GM12878 (cell line): ENCODE results near the gene QPRT. TPM values are rescaled to one million over a fixed set of nuclear protein-coding genes. Genes with fewer than 3 reads are reported as not detected.

Experiments used
- ASH2L ChIP-seq: fragments of 300-600, 200-600 bp; sonication (generic); IDR thresholded peaks from 2 replicates; pipeline ENCODE4 v1.6.1; 2017; ENCODE audit warnings: low read depth, mild to moderate bottlenecking, borderline replicate concordance
- BACH1 ChIP-seq: fragments of 450-650 bp; IDR thresholded peaks from 2 replicates; pipeline ENCODE4 v1.6.1; 2017; ENCODE audit warnings: mild to moderate bottlenecking, borderline replicate concordance
- CREB1 ChIP-seq: IDR thresholded peaks from 2 replicates; pipeline ENCODE4 v1.6.1; 2012; ENCODE audit warnings: low read depth, mild to moderate bottlenecking, inconsistent platforms
- FOS ChIP-seq: IDR thresholded peaks from 3 replicates; pipeline ENCODE4 v1.6.1; 2011; ENCODE audit warnings: borderline replicate concordance; ENCODE audit not compliant: insufficient read length; ENCODE audit errors: extremely low read depth
- IRF4 ChIP-seq: IDR thresholded peaks from 2 replicates; pipeline ENCODE4 v1.6.1; 2011; ENCODE audit warnings: low read depth, low read length
- KAT2A ChIP-seq: conservative IDR thresholded peaks from 2 replicates; pipeline ENCODE4 v1.6.1; 2011; ENCODE audit warnings: low read depth, low read length; ENCODE audit not compliant: control insufficient read depth
- NR2C1 ChIP-seq: fragments of 450-650 bp; IDR thresholded peaks from 2 replicates; pipeline ENCODE4 v1.6.1; 2017; ENCODE audit warnings: antibody characterized with exemption, mild to moderate bottlenecking, moderate library complexity
- PAX8 ChIP-seq: fragments of 450-650 bp; IDR thresholded peaks from 2 replicates; pipeline ENCODE4 v1.6.1; 2017; ENCODE audit warnings: mild to moderate bottlenecking, moderate library complexity
- RUNX3 ChIP-seq: IDR thresholded peaks from 2 replicates; pipeline ENCODE4 v1.6.1; 2012; ENCODE audit warnings: low read length, inconsistent platforms
- TCF12 ChIP-seq: IDR thresholded peaks from 2 replicates; pipeline ENCODE4 v1.6.1; 2011; ENCODE audit warnings: low read depth, mild to moderate bottlenecking, low read length
- YY1 ChIP-seq: IDR thresholded peaks from 2 replicates; pipeline ENCODE4 v1.6.1; 2011; ENCODE audit warnings: low read depth, mild to moderate bottlenecking, low read length
- polyA plus RNA-seq, 11 experiments: library from polyadenylated mRNA; depleted of rRNA in 4 of 11; unstranded in 6 of 11; stranded (reverse) in 5 of 11; fragments of >200 nt; fragmentation: Nextera tagmentation in 4 of 11; fragmentation: Illumina TruSeq in 1 of 11; extraction: Ambion mirVana in 4 of 11; extraction: Trizol in 1 of 11; gene quantifications; 1 replicate in 1 of 11; 2 replicates in 10 of 11; pipeline versions ENCODE4 v1.2.1 to v1.2.3, GENCODE V29; 2011 to 2016; ENCODE audit warnings: inconsistent platforms in 2 of 11, missing spikeins in 2 of 11, low read depth in 1 of 11
- total RNA-seq, 4 experiments: library from RNA; depleted of rRNA in 3 of 4; stranded (reverse); fragments of >200 nt in 3 of 4; fragmentation: Illumina TruSeq in 1 of 4; extraction: Trizol in 1 of 4; gene quantifications; 2 replicates each; pipeline versions ENCODE4 v1.2.1 to v1.2.3, GENCODE V29; 2013 to 2021
- TF ChIP-seq, protein P1 (sequence below): fragments of 450-650 bp; IDR thresholded peaks from 2 replicates; pipeline ENCODE4 v1.6.1; 2017; ENCODE audit warnings: mild to moderate bottlenecking
- TF ChIP-seq, protein P2 (sequence below): fragments of 450-650 bp; formaldehyde crosslinking; IDR thresholded peaks from 2 replicates; pipeline ENCODE4 v1.4.0; 2020; ENCODE audit warnings: mild to moderate bottlenecking, moderate library complexity
- TF ChIP-seq, protein P3 (sequence below): IDR thresholded peaks from 2 replicates; pipeline ENCODE4 v1.6.1; 2011; ENCODE audit warnings: borderline replicate concordance, low read depth, mild to moderate bottlenecking, moderate library complexity, low read length; ENCODE audit not compliant: insufficient read depth, poor library complexity, severe bottlenecking

The QPRT gene
- total and polyA plus RNA-seq, 10 of the 15 experiments (the other 5 are each of a cell fraction or from before 2014, with no cell fraction given) = 2.7 to 43.0 (median 31.3) TPM

DNA sequence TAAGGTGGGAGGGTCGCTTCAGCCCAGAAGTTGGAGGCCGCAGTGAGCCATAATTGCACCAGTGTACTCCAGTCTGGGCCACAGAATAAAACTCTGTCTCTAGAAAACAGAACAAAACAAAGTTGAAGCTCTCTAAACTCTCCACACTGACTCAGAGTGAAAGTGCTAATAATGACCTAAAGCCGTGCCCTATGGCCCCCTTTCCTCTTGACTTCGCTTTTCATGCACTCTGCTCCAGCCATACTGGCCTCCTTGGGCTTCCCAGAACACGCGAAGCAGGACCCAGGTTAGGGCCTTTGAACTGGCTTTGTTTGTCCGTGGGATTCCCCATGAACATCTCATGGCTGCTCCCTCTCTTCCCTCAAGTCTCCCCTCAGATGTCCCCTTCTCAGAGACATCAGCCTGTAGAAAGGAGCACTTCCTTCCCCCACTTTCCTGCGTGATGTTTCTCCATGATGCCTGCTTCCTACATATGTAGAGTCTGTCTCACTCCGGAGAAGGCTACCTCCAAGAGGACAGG, 34.6 kb upstream of the QPRT start (continued):
- no peak for TF ChIP-seq FOS
- TF ChIP-seq BACH1 = peak; percentile 50; the same call in 1 of the 2 replicates
- TF ChIP-seq YY1 = peak; percentile 76; the same call in 1 of the 2 replicates
- TF ChIP-seq PAX8 = no peak
- peak; percentile 67 for TF ChIP-seq NR2C1
- TF ChIP-seq CREB1 = peak; percentile 44; the same call in 1 of the 2 replicates
- TF ChIP-seq, protein P1, sequence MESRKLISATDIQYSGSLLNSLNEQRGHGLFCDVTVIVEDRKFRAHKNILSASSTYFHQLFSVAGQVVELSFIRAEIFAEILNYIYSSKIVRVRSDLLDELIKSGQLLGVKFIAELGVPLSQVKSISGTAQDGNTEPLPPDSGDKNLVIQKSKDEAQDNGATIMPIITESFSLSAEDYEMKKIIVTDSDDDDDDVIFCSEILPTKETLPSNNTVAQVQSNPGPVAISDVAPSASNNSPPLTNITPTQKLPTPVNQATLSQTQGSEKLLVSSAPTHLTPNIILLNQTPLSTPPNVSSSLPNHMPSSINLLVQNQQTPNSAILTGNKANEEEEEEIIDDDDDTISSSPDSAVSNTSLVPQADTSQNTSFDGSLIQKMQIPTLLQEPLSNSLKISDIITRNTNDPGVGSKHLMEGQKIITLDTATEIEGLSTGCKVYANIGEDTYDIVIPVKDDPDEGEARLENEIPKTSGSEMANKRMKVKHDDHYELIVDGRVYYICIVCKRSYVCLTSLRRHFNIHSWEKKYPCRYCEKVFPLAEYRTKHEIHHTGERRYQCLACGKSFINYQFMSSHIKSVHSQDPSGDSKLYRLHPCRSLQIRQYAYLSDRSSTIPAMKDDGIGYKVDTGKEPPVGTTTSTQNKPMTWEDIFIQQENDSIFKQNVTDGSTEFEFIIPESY = no peak
- TF ChIP-seq KAT2A = no peak
- TF ChIP-seq TCF12 = 0 out of 2 replicates have a peak, but pooled peaks have one; percentile 13
- TF ChIP-seq ASH2L = peak; percentile 93
- TF ChIP-seq, protein P2, sequence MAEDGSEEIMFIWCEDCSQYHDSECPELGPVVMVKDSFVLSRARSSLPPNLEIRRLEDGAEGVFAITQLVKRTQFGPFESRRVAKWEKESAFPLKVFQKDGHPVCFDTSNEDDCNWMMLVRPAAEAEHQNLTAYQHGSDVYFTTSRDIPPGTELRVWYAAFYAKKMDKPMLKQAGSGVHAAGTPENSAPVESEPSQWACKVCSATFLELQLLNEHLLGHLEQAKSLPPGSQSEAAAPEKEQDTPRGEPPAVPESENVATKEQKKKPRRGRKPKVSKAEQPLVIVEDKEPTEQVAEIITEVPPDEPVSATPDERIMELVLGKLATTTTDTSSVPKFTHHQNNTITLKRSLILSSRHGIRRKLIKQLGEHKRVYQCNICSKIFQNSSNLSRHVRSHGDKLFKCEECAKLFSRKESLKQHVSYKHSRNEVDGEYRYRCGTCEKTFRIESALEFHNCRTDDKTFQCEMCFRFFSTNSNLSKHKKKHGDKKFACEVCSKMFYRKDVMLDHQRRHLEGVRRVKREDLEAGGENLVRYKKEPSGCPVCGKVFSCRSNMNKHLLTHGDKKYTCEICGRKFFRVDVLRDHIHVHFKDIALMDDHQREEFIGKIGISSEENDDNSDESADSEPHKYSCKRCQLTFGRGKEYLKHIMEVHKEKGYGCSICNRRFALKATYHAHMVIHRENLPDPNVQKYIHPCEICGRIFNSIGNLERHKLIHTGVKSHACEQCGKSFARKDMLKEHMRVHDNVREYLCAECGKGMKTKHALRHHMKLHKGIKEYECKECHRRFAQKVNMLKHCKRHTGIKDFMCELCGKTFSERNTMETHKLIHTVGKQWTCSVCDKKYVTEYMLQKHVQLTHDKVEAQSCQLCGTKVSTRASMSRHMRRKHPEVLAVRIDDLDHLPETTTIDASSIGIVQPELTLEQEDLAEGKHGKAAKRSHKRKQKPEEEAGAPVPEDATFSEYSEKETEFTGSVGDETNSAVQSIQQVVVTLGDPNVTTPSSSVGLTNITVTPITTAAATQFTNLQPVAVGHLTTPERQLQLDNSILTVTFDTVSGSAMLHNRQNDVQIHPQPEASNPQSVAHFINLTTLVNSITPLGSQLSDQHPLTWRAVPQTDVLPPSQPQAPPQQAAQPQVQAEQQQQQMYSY (CRISPR knock-in tag) = no peak
- TF ChIP-seq, protein P3, sequence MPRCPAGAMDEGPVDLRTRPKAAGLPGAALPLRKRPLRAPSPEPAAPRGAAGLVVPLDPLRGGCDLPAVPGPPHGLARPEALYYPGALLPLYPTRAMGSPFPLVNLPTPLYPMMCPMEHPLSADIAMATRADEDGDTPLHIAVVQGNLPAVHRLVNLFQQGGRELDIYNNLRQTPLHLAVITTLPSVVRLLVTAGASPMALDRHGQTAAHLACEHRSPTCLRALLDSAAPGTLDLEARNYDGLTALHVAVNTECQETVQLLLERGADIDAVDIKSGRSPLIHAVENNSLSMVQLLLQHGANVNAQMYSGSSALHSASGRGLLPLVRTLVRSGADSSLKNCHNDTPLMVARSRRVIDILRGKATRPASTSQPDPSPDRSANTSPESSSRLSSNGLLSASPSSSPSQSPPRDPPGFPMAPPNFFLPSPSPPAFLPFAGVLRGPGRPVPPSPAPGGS = peak; percentile 62
- peak; percentile 97 for TF ChIP-seq IRF4
- TF ChIP-seq RUNX3 = peak; percentile 78
